NT2/D1 (cell line): ENCODE results near the gene GNB3.

ENCODE experiments used
- DNase-seq: peaks from one replicate; pipeline ENCODE4 v3.0.0-alpha.2; 2011; ENCODE audit warnings: low read depth, low spot score
- H3K27me3 ChIP-seq: 2 replicates; pipeline ENCODE4 v1.6.0; 2011; ENCODE audit warnings: mild to moderate bottlenecking; ENCODE audit not compliant: insufficient read length, insufficient read depth
- H3K36me3 ChIP-seq: 2 replicates; pipeline ENCODE4 v1.6.1; 2011; ENCODE audit warnings: mild to moderate bottlenecking, low read length, mixed read lengths; ENCODE audit not compliant: insufficient read depth, insufficient read length
- H3K4me1 ChIP-seq: 2 replicates; pipeline ENCODE4 v1.5.1; 2011; ENCODE audit not compliant: insufficient read depth, insufficient read length
- H3K4me3 ChIP-seq: 2 replicates; pipeline ENCODE4 v1.5.1; 2011; ENCODE audit warnings: low read depth; ENCODE audit not compliant: insufficient read length
- H3K9ac ChIP-seq: 2 replicates; pipeline ENCODE4 v1.6.0; 2011; ENCODE audit warnings: low read depth; ENCODE audit not compliant: insufficient read length
- H3K9me3 ChIP-seq: 2 replicates; pipeline ENCODE4 v1.5.1; 2011; ENCODE audit warnings: mild to moderate bottlenecking, low read length; ENCODE audit not compliant: insufficient read depth
- SUZ12 ChIP-seq: IDR thresholded peaks from 2 replicates; pipeline ENCODE4 v1.6.1; 2011; ENCODE audit not compliant: insufficient read length, insufficient read depth; ENCODE audit errors: extremely low read depth
- YY1 ChIP-seq: IDR thresholded peaks from 2 replicates; pipeline ENCODE4 v1.6.1; 2011; ENCODE audit not compliant: insufficient read length, insufficient read depth
- ZNF274 ChIP-seq: IDR thresholded peaks from 2 replicates; pipeline ENCODE4 v1.6.1; 2011; ENCODE audit warnings: mild to moderate bottlenecking, low read depth, low read length

Gene GNB3

DNA sequence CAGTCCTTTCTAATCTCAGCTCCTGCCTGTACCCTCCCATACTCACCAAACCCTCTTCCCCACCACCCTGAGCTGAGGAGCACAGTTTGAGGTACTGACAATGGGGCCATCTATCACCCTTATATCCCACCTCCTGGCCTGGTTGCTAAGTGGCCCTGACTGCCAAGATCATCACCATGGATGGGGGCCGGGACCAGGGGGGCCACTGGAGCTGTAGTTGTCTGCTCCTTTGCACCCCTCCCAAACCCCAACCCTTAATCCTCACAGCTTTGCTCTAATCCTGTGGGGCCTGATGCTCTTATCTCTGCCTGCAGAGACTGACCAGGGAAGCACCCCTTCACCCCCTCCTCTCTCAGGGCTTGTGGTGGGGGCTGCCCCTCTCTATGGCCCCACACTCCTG, 395 bp upstream of the GNB3 start:
- no peak overlapping the region for H3K9ac ChIP-seq
- H3K4me1 ChIP-seq = peaks cover 19% of the 10 kb centered on the region
- DNase-seq = no peak
- no peaks in the 10 kb centered on the region for H3K9me3 ChIP-seq
- no peak overlapping the region for H3K4me3 ChIP-seq
- H3K27me3 ChIP-seq = no peaks in the 10 kb centered on the region
- TF ChIP-seq SUZ12 = no peak
- TF ChIP-seq YY1 = no peak
- peaks cover 96% of the 10 kb centered on the region for H3K36me3 ChIP-seq

DNA sequence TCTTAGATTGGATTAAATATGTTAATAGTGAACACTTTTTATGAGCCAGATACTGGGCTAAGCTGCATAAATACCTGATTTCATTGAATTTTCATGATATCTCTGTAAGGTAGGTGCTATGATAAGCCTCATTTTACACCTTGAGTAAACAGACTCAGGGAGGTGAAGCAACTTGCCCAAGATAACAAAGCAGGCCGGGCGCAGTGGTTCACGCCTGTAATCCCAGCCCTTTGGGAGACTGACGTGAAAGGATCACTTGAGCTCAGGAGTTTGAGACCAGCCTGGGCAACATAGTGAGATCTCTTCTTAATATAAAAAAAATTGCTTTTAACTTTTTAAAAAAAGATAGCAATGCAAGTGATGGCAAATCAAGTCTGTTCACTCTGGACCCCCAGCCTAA, 1.4 kb downstream of the GNB3 start:
- DNase-seq = no peak
- Histone ChIP-seq H3K9me3 (no peaks in the 10 kb centered on the region), H3K27me3 (no peaks in the 10 kb centered on the region), H3K9ac (no peak overlapping the region), H3K36me3 (peaks cover 96% of the 10 kb centered on the region), H3K4me3 (no peak overlapping the region), H3K4me1 (peaks cover 19% of the 10 kb centered on the region)
- TF ChIP-seq ZNF274 (no peak), YY1 (no peak), SUZ12 (no peak)

DNA sequence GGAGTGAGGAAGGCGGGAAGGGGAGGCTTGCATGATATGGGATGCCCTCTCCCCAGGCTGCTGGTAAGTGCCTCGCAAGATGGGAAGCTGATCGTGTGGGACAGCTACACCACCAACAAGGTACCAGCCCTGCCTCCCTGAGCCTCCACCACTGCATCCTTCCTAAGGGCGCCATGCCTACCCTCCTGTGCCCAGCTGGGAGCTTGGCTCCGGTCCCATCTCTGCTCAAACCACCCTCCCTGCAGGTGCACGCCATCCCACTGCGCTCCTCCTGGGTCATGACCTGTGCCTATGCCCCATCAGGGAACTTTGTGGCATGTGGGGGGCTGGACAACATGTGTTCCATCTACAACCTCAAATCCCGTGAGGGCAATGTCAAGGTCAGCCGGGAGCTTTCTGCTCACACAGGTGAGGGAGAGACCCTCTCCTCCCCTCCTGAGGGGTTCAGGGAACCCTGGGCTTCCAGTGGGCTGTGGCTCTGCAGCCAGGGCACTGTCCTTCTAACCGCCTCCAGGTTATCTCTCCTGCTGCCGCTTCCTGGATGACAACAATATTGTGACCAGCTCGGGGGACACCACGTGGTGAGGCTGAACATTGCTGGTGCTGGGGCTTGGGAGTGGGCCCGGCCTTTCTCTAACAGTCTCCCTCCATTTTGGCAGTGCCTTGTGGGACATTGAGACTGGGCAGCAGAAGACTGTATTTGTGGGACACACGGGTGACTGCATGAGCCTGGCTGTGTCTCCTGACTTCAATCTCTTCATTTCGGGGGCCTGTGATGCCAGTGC, 2.6 kb downstream of the GNB3 start:
- H3K9ac ChIP-seq = no peak overlapping the region
- no peak overlapping the region for H3K4me3 ChIP-seq
- DNase-seq = no peak
- TF ChIP-seq ZNF274 = no peak
- H3K4me1 ChIP-seq = peaks cover 12% of the 10 kb centered on the region
- H3K27me3 ChIP-seq = no peaks in the 10 kb centered on the region
- no peaks in the 10 kb centered on the region for H3K9me3 ChIP-seq
- H3K36me3 ChIP-seq = peaks cover 96% of the 10 kb centered on the region

DNA sequence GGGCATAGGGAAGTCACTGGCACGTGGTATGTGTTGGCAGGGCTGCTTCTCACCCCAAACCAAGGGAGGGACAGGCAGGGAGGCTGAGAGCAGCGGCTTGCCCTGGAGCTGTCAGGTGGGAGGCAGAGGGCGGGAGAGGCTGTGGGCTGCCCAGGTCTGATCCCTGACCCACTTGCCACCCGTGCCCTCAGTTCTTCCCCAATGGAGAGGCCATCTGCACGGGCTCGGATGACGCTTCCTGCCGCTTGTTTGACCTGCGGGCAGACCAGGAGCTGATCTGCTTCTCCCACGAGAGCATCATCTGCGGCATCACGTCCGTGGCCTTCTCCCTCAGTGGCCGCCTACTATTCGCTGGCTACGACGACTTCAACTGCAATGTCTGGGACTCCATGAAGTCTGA, 4.7 kb downstream of the GNB3 start:
- Histone ChIP-seq H3K4me3 (no peak overlapping the region), H3K9ac (no peak overlapping the region), H3K36me3 (peaks cover 96% of the 10 kb centered on the region), H3K9me3 (no peaks in the 10 kb centered on the region), H3K27me3 (no peaks in the 10 kb centered on the region), H3K4me1 (peaks cover 7% of the 10 kb centered on the region)
- TF ChIP-seq ZNF274 (no peak), YY1 (no peak), SUZ12 (no peak)
- DNase-seq = no peak

DNA sequence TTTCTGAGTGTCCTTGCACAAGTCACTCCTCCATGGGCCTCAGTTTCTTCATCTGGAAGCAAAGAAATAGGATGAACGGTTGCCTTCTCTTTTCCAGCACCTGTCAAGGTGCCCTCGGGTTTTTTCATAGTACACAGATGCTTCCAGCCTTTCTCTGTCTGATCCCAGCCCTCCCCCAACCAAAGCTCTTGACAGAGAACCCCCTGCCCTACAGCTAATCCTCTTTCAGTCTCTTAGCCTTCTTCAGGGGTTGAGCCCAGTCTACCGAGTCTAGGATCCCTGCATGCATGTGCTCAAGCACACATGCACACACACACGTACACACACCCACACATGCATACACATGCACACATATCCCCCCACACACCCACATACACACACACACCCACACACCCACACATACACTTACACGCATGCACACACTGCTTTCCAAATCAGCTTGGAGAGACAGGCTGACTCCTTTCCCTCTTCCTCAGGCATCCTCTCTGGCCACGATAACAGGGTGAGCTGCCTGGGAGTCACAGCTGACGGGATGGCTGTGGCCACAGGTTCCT, 5.7 kb downstream of the GNB3 start:
- TF ChIP-seq ZNF274 = no peak
- peaks cover 91% of the 10 kb centered on the region for H3K36me3 ChIP-seq
- no peak overlapping the region for H3K4me3 ChIP-seq
- no peaks in the 10 kb centered on the region for H3K27me3 ChIP-seq
- no peaks in the 10 kb centered on the region for H3K9me3 ChIP-seq
- DNase-seq = no peak
- H3K9ac ChIP-seq = no peak overlapping the region
- H3K4me1 ChIP-seq = peaks cover 7% of the 10 kb centered on the region

- H3K9me3 ChIP-seq = no peaks in the 10 kb centered on the region
- H3K4me3 ChIP-seq = no peak overlapping the region
- TF ChIP-seq SUZ12 = no peak
- no peak for TF ChIP-seq YY1
- TF ChIP-seq ZNF274 = no peak
- H3K27me3 ChIP-seq = no peaks in the 10 kb centered on the region
- H3K9ac ChIP-seq = no peak overlapping the region
- H3K36me3 ChIP-seq = peaks cover 78% of the 10 kb centered on the region
- no peak for DNase-seq
- peaks cover 7% of the 10 kb centered on the region for H3K4me1 ChIP-seq
Observed at GRCh38 chr12:6847676-6848075, 7.0 kb downstream of the GNB3 start.

GRCh38 chr12:6849427-6849826, 8.7 kb downstream of the GNB3 start:
- H3K9me3 ChIP-seq = no peaks in the 10 kb centered on the region
- no peak overlapping the region for H3K4me3 ChIP-seq
- no peak for DNase-seq
- H3K9ac ChIP-seq = no peak overlapping the region
- TF ChIP-seq ZNF274 = no peak
- TF ChIP-seq SUZ12 = no peak
- TF ChIP-seq YY1 = no peak
- H3K36me3 ChIP-seq = peaks cover 72% of the 10 kb centered on the region
- H3K27me3 ChIP-seq = no peaks in the 10 kb centered on the region
- H3K4me1 ChIP-seq = peaks cover 9% of the 10 kb centered on the region
